Pons (tissue), 1 donor: ENCODE data around the gene ITPR2.

ENCODE experiments used
- DNase-seq: peaks from one replicate; pipeline ENCODE4 v3.0.0-alpha.2; 2016; ENCODE audit warnings: low spot score

Gene ITPR2

GRCh38 chr12:26821212-26821701 lies 11.7 kb downstream of the ITPR2 start:
- DNase-seq = peak; percentile 69

- no peak for DNase-seq
Observed at GRCh38 chr12:26818636-26819035, 14.4 kb downstream of the ITPR2 start.

- DNase-seq = no peak
Observed at GRCh38 chr12:26818201-26818600, 14.8 kb downstream of the ITPR2 start.

GRCh38 chr12:26817183-26817591 lies 15.8 kb downstream of the ITPR2 start:
- no peak for DNase-seq

- no peak for DNase-seq
Observed at GRCh38 chr12:26813812-26814211, 19.2 kb downstream of the ITPR2 start.

- peak; percentile 81 for DNase-seq
Observed at GRCh38 chr12:26810330-26810729, 22.7 kb downstream of the ITPR2 start.

- DNase-seq = no peak
Observed at GRCh38 chr12:26809611-26810285, 23.2 kb downstream of the ITPR2 start.

- no peak for DNase-seq
Observed at GRCh38 chr12:26808766-26809476, 24.1 kb downstream of the ITPR2 start.

GRCh38 chr12:26807292-26807691 lies 25.7 kb downstream of the ITPR2 start:
- DNase-seq = no peak

GRCh38 chr12:26806556-26806955 lies 26.4 kb downstream of the ITPR2 start:
- DNase-seq = no peak

GRCh38 chr12:26805401-26805971 lies 27.5 kb downstream of the ITPR2 start:
- no peak for DNase-seq

- DNase-seq = no peak
Observed at GRCh38 chr12:26803552-26803951, 29.4 kb downstream of the ITPR2 start.

GRCh38 chr12:26801486-26801885 lies 31.5 kb downstream of the ITPR2 start:
- no peak for DNase-seq

GRCh38 chr12:26800858-26801257 lies 32.1 kb downstream of the ITPR2 start:
- no peak for DNase-seq

- DNase-seq = no peak
Observed at GRCh38 chr12:26800347-26800746, 32.6 kb downstream of the ITPR2 start.

GRCh38 chr12:26799741-26800140 lies 33.3 kb downstream of the ITPR2 start:
- DNase-seq = no peak

- no peak for DNase-seq
Observed at GRCh38 chr12:26798640-26799039, 34.4 kb downstream of the ITPR2 start.

- no peak for DNase-seq
Observed at GRCh38 chr12:26798023-26798422, 35.0 kb downstream of the ITPR2 start.

- DNase-seq = no peak
Observed at GRCh38 chr12:26795910-26796309, 37.1 kb downstream of the ITPR2 start.

GRCh38 chr12:26791301-26791791 lies 41.6 kb downstream of the ITPR2 start:
- DNase-seq = peak; percentile 78

- DNase-seq = no peak
Observed at GRCh38 chr12:26790645-26790994, 42.4 kb downstream of the ITPR2 start.

GRCh38 chr12:26789731-26790644 lies 43.0 kb downstream of the ITPR2 start:
- DNase-seq = no peak
